Gastroesophageal sphincter (tissue), 3 donors: ENCODE results near the gene TRAPPC1.

Experiments
- POLR2A ChIP-seq, 2 donors: fragments of 450-650 bp; IDR thresholded peaks; one replicate each; pipeline ENCODE4 v1.6.1; 2017; ENCODE audit warnings: antibody characterized with exemption in 2 of 2, mild to moderate bottlenecking in 2 of 2, moderate library complexity in 1 of 2
- POLR2AphosphoS5 ChIP-seq: sonication (generic); formaldehyde crosslinking; IDR thresholded peaks from one replicate; pipeline ENCODE4 v1.6.1; 2017; ENCODE audit warnings: antibody characterized with exemption
- TF ChIP-seq, protein P1 (sequence below), 4 experiments: fragments of 200-600 bp in 2 of 4; fragments of 450-650 bp in 2 of 4; sonication (generic) in 1 of 4; IDR thresholded peaks; one replicate each; pipeline ENCODE4 v1.5.1; 2017 to 2019; ENCODE audit warnings: antibody characterized with exemption in 4 of 4, mild to moderate bottlenecking in 2 of 4, moderate library complexity in 2 of 4

DNA sequence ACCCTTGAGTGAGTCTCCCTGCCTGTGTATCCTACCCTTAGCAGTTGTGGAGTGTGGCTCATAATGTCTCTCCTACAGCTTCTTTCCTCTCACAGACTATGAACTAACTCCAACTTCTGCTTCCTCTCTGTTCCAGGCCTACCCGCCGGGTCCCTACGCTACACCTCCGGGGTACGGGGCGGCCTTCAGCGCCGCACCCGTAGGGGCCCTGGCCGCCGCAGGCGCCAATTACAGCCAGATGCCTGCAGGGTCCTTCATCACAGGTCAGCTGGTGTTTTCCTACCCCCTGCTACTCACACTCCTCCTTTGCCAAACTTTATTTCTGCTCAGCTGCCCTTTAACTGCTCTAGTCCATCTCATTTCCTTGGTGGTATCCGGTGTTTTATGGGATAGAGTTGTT lies 21.0 kb downstream of the TRAPPC1 start:
- TF ChIP-seq, protein P1, sequence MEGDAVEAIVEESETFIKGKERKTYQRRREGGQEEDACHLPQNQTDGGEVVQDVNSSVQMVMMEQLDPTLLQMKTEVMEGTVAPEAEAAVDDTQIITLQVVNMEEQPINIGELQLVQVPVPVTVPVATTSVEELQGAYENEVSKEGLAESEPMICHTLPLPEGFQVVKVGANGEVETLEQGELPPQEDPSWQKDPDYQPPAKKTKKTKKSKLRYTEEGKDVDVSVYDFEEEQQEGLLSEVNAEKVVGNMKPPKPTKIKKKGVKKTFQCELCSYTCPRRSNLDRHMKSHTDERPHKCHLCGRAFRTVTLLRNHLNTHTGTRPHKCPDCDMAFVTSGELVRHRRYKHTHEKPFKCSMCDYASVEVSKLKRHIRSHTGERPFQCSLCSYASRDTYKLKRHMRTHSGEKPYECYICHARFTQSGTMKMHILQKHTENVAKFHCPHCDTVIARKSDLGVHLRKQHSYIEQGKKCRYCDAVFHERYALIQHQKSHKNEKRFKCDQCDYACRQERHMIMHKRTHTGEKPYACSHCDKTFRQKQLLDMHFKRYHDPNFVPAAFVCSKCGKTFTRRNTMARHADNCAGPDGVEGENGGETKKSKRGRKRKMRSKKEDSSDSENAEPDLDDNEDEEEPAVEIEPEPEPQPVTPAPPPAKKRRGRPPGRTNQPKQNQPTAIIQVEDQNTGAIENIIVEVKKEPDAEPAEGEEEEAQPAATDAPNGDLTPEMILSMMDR (IDR thresholded peaks at IDR 0.05), result no peak
- no peak for TF ChIP-seq POLR2A (IDR thresholded peaks at IDR 0.05)
- no peak for TF ChIP-seq POLR2AphosphoS5
